GM19397 (cell line): ENCODE data around the gene SOCS3.

Source experiments
- ATAC-seq: cut with Tn5 transposase; IDR thresholded peaks from one replicate; pipeline ENCODE4 v1.9.1; 2021; ENCODE audit warnings: mild to moderate bottlenecking, moderate library complexity; ENCODE audit not compliant: unreplicated experiment

Gene SOCS3, protein sequence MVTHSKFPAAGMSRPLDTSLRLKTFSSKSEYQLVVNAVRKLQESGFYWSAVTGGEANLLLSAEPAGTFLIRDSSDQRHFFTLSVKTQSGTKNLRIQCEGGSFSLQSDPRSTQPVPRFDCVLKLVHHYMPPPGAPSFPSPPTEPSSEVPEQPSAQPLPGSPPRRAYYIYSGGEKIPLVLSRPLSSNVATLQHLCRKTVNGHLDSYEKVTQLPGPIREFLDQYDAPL

DNA sequence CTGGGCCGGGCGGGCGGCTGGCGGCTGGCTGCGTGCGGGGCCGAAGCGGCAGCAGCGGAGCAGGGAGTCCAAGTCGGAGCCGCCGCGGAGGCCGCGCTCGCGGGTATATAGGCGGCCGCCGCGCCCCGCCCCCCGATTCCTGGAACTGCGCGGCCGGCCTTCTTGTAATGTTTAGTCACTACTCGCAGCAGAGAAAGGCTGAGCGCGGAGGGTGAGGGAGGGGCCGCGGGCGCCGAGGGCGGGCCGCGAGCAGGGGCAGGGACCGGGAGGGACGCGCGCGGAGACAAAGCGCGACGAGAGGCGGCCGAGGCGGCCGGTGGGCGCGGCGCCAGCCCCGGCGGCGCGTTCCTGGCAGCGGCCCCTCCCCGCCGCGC, at the start of gene SOCS3:
Gene SOCS3 (minus strand): TSS at position 81 of the 374 bp plus-strand sequence. CDS start 982 bp downstream, outside the sequence.
- no peak for ATAC-seq

DNA sequence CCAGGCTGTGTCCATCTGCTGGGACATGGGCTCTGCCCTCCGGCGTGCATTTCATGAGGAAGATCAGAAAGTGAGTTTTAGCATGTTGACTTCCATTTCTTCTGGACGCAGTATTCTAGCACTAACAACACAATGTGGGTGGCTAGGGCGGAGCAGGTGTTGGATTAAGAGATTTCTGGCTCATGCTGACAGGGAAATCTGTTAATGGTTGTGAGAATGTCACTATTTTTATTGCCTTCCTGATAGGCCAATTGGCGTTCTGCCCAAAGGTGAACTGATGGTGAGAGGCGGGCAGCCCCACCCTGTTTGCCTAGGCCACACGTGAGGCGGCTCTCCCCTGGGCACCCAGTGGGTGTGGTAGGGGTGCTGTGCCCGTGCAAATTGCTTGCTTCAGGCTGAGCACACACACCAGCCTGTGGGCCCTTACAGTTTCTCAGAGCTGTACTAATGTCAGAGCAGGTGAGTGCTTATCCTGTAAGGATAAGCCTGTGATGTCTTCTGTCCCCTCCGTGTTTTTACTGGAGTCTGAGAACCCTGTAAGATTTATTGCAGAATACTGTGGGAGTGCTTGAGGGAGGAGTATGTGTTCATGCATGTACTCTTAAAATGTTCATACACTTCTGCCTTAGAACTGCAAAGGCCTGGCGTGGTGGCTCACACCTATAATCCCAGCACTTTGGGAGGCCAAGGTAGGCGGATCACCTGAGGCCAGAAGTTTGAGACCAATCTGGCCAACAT, 49.5 kb upstream of the SOCS3 start:
- no peak for ATAC-seq

DNA sequence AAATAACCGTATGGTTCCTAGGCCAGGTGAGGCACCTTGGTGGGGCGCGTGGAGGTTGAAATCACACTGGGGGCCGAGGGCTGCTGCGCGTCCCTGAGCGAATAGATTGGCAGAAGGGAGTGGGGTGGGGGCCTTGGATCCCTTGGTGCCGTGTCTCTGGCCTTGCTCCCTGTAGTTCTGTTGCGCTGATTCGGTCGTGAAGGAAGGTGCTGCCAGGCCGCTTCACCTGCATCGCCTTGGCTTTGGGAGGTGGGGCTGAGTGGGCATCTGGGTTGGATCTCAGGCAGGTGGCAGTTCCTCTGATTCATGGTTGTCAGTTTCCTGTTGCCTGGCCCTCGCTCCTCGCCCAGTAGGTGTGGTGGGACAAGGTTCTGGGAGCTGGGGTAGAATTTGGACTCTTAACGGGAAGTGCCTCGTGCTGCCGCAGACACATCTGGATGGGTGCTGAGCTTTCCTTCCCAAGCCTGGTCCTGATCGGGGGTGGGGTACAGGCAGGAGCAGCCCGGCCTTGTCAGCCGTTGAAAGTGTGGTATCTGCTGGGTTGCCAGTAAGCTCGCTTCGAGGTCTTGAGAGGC, 48.7 kb upstream of the SOCS3 start:
- ATAC-seq = no peak

DNA sequence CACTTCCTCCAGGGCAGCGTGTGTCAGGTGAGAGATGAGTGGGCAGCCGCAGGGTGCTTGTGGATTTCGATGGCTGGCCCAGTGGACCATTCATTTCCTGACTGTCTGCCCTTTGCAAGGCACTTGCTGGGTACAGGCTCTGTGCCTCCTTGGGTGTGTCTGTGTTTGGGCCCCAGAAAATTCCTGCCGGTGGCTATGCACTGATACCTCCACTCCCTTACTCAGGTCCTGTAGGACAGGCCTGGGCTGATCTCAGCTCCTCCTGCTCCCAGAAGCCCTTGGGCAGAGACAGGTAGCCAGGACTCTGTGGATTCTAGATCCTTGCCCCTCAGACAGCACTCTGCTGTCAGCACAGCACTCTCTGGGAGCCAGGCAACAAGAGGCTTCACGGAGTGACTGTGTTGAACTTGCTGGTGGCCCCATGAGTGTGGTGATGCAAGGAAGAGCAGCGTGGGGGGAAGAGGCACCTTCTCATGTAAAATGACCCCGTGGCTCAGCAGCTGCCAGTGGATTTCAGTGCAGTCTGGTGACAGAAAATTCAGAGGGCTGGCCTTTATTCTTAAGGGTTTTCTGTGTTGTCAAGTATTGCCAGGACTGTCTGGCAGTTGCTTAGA, 47.6 kb upstream of the SOCS3 start:
- ATAC-seq = no peak

DNA sequence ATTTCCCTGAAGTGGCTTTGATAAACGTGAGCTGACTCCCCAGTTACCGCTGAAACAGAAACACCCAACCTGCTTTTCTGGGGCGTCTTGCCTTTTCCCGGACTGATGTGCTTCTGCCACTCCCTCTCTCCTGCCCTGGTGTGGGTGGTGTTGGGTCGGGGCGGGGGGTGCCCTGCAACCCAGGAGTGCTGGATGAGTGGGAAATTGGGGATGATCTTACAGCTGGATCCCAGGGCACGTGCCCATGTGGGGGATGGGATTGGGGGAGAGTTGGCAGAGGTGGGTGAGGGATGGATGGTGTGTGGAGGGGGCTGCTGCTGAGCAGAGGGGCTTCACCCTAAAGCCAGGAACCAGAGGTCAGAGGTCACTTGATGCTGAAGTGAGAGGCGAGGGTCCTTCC, 47.0 kb upstream of the SOCS3 start:
- no peak for ATAC-seq

DNA sequence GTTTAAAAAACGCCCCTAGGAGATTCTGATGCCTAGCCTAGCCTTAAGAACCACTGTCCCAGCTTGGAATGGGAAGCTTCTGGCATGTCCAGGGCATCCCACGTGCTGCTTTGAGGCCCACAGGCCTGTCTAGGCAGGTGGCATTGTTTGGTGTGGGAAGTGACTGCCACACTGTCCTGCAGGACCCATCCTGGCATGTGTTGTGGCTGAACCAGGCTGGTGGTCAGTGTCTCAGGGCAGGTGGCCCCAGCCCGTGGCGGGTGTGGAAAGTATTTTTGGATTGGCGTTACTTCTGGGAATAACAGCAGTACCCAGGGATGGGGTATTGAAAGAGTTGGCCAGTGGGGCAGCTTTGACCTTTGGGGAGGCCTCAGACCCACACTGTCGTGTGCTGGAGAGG, 46.5 kb upstream of the SOCS3 start:
- ATAC-seq = no peak

DNA sequence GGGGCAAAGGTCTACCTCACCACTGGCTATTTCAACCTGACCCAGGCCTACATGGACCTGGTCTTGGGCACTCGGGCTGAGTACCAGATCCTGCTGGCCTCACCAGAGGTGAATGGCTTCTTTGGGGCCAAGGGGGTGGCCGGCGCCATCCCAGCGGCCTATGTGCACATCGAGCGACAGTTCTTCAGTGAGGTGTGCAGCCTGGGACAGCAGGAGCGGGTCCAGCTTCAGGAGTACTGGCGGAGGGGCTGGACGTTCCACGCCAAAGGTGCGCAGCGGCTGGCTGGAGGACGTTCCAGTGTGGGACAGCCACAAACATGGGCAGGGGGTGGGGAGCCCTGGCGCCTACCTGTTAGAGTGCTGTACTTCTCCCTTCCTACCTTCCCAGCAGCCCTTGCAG, 43.9 kb upstream of the SOCS3 start:
- no peak for ATAC-seq

DNA sequence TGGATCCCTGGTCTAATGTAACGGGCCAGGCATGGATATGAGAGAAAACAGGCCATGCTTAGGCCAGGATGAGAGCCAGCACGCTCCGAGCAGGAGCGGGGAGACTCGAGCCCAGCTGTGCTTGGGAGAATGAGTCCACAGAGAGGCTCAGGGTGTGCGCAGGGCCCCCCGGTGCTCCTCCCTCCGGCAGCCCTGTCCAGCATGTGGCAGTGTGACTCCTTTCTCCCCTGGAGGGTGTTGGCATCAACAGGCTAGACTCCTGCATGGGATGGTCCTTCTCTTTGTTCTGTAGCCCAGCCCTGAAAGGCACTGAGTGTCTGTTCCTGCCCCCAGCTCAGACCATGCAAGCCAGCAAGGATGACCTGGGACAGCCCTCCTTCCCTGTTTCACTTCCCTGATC, 42.0 kb upstream of the SOCS3 start:
- ATAC-seq = no peak

DNA sequence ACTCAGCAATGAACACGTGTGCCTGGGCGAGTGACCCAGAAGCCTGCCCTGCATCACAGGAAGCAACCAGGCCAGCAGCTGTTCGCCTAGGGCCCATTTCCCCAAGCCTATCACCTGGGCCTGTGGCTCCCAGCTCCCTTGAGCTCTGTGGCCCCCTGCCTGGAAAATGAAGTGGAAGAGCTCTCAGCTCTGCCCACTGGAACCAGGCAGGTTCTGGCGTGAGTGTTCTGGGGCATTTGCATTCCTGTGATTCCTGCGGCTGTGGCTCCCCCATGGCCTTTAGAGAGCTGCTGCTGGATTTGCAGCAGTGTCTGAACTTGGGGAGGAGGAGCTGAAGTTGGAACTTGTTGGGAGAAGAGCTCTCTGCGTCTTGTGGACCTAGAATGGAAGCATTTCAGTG, 41.4 kb upstream of the SOCS3 start:
- ATAC-seq = no peak

DNA sequence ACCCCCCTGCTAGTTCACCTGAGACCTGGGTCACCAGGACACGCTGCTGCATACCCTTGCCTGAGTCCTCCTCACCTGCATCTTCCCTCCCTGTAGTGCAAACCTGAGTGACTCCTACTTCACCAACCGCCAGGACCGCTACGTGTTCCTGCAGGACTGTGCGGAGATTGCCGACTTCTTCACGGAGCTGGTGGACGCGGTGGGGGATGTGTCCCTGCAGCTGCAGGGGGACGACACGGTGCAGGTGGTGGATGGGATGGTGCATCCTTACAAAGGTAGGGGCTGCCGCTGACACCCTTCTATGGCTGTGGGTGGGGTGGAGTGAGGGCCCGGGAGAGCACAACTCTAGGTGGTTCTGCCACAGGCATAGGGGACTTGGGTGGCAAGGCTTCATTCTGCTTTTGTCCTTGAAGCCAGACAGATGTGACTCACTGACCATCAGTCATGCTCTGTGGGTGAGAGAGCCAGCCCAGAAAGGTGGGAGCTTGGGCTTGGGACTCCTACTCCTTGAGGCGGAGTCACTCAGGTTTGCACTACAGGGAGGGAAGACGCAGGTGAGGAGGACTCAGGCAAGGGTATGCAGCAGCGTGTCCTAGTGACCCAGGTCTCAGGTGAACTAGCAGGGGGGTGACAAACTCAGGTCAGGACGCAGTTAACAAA, 40.8 kb upstream of the SOCS3 start:
- ATAC-seq = no peak

DNA sequence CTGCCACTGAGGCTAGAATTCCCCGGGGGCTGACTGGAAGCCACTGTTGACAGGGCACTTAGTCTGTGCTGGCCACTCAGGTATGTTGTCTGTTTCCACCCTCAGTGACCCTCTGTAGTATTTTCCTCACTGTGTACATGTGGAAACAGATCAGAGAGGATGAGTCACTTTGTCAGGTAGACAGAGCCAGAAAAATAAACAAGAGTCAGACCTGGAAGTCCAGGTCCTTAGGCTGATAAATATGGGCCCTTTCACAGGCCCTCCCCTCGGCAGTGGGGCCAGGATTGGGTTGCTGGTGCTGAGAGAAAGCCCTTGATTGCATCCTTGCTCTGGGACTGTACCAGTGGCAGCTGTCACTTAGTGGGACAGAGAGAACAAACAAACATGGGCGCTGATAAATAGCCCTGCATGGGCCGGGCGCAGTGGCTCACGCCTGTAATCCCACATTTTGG, 39.8 kb upstream of the SOCS3 start:
- ATAC-seq = no peak

DNA sequence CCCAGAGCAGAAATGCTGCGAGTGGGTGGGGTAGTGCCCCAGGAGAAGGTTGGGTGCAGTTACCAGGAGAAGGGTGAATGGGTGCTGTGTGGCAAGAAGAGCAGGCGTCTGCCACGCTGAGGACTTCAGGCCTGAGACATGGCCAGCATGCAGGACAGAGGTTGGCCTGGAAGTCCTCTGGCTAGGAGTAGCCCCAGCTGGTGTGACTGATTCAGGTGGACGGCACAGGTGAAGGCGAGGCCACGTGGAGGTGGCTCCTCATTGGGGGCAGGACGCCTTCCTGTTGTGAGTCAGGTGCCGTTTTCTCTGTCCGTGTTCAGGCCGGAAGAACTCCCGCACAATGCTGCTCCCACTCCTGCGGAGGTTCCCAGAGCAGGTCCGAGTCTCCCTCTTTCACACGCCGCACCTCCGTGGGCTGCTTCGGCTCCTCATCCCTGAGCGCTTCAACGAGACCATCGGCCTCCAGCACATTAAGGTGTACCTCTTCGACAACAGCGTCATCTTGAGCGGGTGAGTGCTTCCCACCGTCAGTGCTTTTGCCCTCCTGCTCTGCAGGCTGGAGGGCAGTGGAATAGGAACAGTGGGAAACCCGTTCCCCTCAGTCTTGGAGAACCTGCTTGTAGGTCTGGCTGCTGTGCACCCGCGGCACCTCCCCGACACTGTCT, 39.3 kb upstream of the SOCS3 start:
- ATAC-seq = no peak

DNA sequence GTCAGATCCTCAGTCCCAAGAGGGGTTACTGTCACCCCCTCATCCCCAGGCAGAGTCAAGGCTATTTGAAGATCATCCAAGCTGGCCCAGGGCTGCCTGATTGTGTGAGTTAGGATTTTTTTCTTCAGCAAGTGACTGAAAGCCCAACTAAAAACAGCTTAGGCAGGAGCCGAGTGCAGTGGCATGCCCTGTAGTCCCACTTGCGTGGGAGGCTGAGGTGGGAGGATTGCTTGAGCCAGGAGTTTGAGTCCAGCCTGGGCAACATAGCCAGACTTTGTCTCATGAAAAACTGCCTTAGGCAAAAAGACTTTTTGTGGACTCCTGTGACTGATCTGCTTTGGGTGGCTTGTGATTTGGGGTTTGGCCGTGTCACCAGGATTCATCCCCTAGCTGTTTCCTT, 38.5 kb upstream of the SOCS3 start:
- no peak for ATAC-seq

DNA sequence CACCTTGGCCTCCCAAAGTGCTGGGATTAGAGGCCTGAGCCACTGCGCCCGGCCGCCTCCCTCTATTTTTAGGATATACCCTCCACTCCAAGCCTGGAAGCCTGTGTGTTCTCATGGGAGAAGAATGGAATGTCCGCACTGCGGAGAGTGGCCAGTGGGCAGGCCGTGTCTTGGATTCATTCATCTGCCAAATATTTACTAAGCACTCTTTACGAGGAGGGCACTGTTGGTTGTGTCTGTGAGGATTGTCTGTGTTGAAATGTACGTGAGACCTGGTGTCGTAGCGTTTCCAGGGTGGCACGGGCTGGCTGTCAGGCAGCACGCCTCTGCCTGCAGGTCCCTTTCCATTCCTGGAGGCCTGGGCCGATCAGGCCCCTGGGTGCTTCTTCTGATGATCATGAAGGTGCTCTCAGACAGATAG, 37.8 kb upstream of the SOCS3 start:
- no peak for ATAC-seq

DNA sequence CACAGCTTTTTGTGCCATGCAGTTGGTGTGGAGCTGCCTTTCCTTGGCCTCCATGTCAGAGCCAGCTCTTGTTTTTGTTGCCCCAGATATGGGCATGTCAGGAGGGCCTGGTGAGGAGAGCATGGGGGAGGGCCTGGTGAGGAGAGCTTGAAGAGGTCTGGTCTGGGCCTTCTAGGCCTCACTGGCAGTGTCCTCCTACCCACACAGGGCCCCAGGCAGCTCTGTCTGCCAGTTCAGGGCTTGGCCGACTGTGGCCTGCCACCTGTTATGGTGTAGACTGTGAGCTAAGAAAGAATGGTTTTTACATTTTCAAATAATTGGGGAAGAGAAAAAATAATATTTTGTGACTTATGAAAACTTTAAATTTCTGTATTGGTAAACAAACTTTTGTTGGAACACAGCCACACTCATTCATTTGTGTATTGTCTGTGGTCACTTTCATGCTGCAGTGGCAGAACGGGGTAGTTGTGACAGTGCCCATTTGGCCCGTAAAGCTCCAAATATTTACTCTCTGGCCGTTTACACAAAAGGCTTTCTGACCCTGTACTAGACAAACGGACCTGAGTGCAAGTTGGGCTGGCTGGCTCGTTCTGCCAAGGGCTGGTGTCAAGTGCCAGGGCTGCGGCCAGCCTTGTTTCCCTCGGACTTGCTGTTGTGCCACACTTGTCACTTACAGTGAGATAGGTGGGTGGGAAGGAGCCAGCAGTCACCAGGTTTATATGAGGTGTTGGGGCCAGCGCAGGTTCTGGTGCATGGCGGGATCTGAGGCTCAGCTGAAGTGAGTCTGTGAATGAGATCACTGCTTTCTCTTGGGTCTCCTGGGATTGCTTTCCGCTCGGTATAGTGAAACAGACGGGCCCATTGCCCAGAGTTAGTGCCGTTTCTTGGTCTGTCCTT, 36.8 kb upstream of the SOCS3 start:
- ATAC-seq = no peak

DNA sequence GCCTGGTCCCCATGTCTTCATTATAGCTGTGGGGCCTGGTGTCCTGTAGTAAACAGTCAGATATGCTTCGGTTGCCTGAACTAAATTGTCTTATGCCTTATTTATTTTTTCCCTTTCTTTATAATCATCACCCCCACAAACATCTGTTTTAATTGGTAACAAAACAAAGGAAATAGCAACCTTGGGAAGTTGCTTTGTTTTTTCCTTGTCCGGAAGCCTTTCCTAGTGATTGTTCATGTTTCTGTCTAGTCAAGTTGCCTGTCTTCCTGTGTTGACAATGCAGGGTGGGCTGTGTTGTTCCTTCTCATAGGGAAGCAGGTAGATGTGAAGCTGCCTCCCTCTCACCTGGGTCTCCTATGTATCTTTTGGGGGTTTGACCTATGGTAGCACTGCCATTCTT, 35.3 kb upstream of the SOCS3 start:
- no peak for ATAC-seq

DNA sequence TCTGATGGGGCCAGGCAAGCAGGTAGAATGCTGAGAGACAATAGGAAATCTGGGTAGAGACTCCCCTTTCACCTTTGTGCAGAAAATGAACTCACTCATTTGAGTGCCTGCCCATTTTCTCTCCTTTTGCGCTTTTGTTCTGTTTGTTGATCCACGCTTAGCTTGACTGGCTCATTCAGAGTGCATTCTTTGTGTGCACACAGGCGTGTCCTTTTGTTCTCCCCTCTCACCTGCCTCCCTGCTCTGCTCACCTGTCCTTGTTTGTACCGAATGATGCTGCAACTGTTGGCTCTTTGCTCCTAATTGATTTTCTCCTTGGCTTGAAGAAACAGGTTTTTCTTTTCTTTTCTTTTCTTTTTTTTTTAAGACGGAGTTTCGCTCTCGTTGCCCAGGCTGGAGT, 34.3 kb upstream of the SOCS3 start:
- no peak for ATAC-seq

DNA sequence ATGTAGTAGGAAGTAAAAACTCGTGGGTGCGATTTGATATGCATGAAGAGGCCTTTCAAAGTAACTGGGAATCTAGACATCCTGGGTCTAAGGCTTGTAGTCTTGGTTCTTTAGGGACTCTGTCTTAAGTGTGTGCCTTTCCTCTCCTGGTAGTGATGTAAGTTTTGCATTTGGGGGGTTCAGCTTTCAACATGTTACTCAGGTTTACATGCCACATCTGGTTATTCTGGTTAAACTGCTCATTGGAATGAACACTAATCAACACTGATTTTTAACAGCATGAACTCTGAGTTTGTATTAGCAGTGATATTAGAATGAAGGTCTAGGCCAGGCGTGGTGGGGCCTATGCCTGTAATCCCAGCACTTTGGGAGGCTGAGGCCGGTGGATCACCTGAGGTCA, 33.7 kb upstream of the SOCS3 start:
- ATAC-seq = no peak

DNA sequence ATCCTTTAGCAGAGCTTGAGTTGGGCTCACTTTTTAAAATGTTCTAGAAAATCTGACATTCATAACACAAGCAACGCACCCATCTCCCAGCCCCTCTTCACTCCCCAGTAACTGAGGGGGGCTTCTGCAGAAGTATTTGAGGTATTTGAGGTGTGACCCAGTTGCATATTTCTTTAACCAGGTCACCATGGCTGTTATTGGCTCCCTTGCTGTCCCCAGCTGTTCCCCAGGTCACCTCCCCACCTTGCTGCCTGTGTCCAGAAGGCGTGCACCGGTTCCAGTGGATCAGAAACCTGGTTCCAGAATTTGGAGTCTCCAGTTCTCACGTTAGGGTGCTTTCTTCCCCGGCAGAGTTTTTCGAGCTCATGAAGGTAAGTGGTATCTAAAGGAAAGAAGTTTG, 32.4 kb upstream of the SOCS3 start:
- no peak for ATAC-seq

DNA sequence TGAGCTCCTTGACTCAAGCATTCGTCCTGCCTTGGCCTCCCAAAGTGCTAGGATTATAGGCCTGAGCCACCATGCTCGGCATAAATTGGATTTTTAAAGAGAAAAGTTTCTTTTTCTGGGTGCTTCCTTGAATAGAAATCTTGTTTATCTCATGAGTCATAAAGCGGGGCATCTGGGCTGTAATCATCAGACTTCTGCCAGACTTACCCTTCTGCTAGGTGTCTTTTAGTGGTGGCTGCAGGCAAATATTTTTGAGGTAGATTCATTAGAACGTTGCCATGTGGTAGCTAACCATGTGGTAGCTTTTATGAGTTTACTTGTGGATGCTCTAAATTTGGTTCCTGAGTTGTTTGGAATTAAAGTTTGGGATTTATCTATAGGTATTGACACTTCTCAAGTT, 32.0 kb upstream of the SOCS3 start:
- ATAC-seq = no peak
